ENCODE measurements around the gene ZNF135.

DNA sequence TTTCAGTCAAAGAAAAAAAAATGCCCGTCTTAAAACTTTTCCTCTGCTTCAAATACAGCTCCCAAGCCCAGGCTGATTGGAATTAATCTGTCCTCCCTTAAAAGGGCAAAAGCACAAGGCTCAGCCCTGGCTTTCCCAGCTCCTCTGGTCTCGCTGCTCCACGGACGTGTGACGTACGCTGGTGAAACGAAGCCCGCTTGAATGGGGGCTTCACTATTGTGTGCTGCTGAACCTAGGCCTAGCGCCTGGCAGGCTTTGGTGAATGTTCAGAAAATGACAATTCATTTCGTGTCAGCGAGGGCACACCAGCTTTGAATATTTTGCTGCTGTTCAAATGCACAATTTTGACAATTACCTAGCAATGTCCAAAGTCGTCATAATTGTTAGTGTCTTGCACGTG is 615 bp upstream of the ZNF135 start:
- no peak for TF ChIP-seq EP300 (IDR thresholded peaks at IDR 0.05; ENCODE audit: borderline replicate concordance in 1 of 2, low read depth in 1 of 2, low read length in 1 of 2)
- TF ChIP-seq, protein P1, sequence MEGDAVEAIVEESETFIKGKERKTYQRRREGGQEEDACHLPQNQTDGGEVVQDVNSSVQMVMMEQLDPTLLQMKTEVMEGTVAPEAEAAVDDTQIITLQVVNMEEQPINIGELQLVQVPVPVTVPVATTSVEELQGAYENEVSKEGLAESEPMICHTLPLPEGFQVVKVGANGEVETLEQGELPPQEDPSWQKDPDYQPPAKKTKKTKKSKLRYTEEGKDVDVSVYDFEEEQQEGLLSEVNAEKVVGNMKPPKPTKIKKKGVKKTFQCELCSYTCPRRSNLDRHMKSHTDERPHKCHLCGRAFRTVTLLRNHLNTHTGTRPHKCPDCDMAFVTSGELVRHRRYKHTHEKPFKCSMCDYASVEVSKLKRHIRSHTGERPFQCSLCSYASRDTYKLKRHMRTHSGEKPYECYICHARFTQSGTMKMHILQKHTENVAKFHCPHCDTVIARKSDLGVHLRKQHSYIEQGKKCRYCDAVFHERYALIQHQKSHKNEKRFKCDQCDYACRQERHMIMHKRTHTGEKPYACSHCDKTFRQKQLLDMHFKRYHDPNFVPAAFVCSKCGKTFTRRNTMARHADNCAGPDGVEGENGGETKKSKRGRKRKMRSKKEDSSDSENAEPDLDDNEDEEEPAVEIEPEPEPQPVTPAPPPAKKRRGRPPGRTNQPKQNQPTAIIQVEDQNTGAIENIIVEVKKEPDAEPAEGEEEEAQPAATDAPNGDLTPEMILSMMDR (IDR thresholded peaks at IDR 0.05) = no peak

All from SK-N-SH (cell line).